ENCODE data around the gene TF. TPM values are rescaled to one million over a fixed set of nuclear protein-coding genes. Genes with fewer than 3 reads are reported as not detected.

TF gene
- total RNA-seq, 1 experiment from 2014 or later: 0.09 TPM

DNA sequence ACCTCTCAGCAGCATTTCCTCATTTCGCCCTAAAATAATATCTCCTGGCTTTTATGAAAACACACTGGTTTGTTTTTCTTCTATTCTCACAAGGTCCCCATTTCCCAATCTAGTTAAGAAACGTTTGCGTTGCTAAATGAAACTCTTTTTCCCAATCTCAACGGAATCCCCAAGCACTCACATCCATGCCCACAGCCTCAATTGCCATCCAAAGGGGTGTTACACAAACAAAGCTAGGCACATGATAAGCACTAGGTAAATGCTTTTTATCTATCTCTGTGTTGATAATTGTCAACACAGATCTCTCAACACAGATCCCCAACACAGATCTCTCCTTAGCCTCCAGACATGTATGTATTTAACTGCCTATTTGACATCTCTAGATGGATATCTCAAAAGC, 35.2 kb upstream of the TF start:
- Histone ChIP-seq H2BK5ac (ENCODE audit: insufficient read length, low read length) (no peak overlapping the region), H3K9ac (ENCODE audit: extremely low read depth, insufficient read length, low read length) (no peak overlapping the region), H3K4me2 (ENCODE audit: insufficient read depth, insufficient read length, low read length) (no peak overlapping the region), H4K20me1 (ENCODE audit: control insufficient read depth, insufficient read depth, insufficient read length) (no peaks in the 10 kb centered on the region), H3K56ac (ENCODE audit: insufficient read length, low read depth, low read length) (no peak overlapping the region), H2AFZ (ENCODE audit: low read length) (no peak overlapping the region), H3K9me3 (ENCODE audit: control insufficient read depth, low read depth, low read length) (no peaks in the 10 kb centered on the region), H3K23ac (ENCODE audit: insufficient read length, low read depth, low read length) (no peak overlapping the region), H2BK120ac (ENCODE audit: low read depth, low read length, poor library complexity, severe bottlenecking) (no peak overlapping the region), H2AK5ac (ENCODE audit: insufficient read length, low read length) (no peak overlapping the region), H2BK12ac (ENCODE audit: insufficient read length, low read depth, low read length) (no peak overlapping the region), H3K23me2 (ENCODE audit: insufficient read length, low read depth, low read length, poor library complexity, severe bottlenecking) (no peaks in the 10 kb centered on the region), H3K4ac (ENCODE audit: low read depth, low read length) (no peak overlapping the region), H2BK20ac (ENCODE audit: low read depth, low read length, poor library complexity, severe bottlenecking) (no peak overlapping the region), H3K79me2 (ENCODE audit: insufficient read depth, low read length) (no peaks in the 10 kb centered on the region), H3K27ac (ENCODE audit: insufficient read length, low read depth, low read length) (no peak overlapping the region), H3T11ph (ENCODE audit: low read length) (no peak overlapping the region), H4K8ac (replicated peaks; ENCODE audit: insufficient read length, low read depth, low read length) (no peak overlapping the region), H2BK15ac (ENCODE audit: low read depth, low read length) (no peak overlapping the region), H4K91ac (ENCODE audit: insufficient read length, low read depth, low read length) (no peak overlapping the region), H4K5ac (ENCODE audit: insufficient read length, low read depth, low read length) (no peak overlapping the region), H3K4me1 (ENCODE audit: insufficient read depth, low read length) (no peaks in the 10 kb centered on the region), H3K14ac (ENCODE audit: insufficient read depth, low read length) (no peak overlapping the region), H3K79me1 (ENCODE audit: insufficient read depth, low read depth, low read length, poor library complexity, severe bottlenecking) (no peaks in the 10 kb centered on the region), H3K27me3 (ENCODE audit: insufficient read depth, low read length) (no peaks in the 10 kb centered on the region), H3K18ac (ENCODE audit: insufficient read length, low read depth, low read length) (no peak overlapping the region)
- Mint-ChIP-seq H3K27me3 (ENCODE audit: low read depth) (peaks cover 29% of the 10 kb centered on the region), H3K4me1 (no peaks in the 10 kb centered on the region), H3K4me3 (no peak overlapping the region; a peak in 1 of 5 replicates), H3K9me3 (no peaks in the 10 kb centered on the region; a peak in 1 of 5 replicates), H3K27ac (no peak overlapping the region), H3K36me3 (ENCODE audit: insufficient read depth in 1 of 3, low read depth in 3 of 3) (no peaks in the 10 kb centered on the region; a peak in 1 of 7 replicates)
- no peak for DNase-seq
- WGBS (ENCODE audit: extremely low coverage, insufficient read length, low lambda C conversion rate): no CpG with 5 or more reads among the region's 4 CpGs
- TF ChIP-seq CTCF (conservative IDR thresholded peaks at IDR 0.05): no peak

Measured in H9 (cell line).